ENCODE measurements around the gene KDM2B.

Gene KDM2B

DNA sequence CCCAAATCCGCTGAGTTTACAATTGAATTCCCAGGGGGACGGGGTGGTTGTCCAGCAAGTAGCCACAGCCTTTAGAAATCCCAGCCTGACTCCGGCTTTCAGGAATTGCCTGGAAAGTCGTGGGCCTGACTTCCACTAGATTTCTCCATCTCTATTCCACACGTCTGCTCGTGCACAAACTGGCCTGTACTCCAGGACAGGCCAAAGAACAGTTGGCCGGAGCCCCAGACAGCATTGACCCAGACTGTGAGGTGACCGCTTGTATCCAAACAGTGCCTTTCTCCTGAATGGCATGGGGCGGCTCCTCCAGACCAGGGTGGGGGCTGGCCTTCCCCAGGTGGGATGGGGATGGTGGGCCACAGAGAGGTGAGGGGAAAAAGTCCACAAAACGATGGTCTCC lies 62.2 kb downstream of the KDM2B start:
- no peak for DNase-seq (ENCODE audit: low spot score)
- Histone ChIP-seq H3K27ac (no peak overlapping the region), H3K4me3 (no peak overlapping the region)
- TF ChIP-seq, protein P1, sequence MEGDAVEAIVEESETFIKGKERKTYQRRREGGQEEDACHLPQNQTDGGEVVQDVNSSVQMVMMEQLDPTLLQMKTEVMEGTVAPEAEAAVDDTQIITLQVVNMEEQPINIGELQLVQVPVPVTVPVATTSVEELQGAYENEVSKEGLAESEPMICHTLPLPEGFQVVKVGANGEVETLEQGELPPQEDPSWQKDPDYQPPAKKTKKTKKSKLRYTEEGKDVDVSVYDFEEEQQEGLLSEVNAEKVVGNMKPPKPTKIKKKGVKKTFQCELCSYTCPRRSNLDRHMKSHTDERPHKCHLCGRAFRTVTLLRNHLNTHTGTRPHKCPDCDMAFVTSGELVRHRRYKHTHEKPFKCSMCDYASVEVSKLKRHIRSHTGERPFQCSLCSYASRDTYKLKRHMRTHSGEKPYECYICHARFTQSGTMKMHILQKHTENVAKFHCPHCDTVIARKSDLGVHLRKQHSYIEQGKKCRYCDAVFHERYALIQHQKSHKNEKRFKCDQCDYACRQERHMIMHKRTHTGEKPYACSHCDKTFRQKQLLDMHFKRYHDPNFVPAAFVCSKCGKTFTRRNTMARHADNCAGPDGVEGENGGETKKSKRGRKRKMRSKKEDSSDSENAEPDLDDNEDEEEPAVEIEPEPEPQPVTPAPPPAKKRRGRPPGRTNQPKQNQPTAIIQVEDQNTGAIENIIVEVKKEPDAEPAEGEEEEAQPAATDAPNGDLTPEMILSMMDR (IDR thresholded peaks at IDR 0.05): no peak

DNA sequence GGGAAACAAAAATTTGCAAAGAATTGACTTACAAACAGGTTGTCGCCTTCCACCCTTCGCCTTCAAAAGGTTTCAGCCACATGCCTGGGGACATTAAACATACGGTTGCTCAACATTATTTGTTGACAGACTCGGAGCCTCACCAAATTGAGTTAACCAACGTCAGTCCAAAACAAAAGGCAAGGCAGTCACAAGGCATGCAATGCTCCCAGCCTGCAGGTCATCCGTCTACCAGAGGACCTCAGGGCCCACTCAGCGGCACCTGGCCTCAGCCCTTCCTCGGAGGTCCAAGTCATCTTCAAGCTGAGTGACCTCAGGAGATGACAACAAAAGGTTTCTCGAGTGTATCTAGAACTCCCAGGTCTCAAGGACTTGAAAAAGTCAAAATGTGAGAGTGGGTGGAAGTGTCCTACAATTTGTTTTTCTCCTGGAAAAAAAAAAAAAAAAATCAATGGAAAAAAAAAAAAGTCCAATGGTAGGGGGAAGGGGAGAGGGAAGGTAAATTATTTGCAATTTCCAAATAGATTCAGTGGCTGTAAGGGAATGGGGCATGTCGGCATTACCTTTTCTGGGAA lies 64.3 kb downstream of the KDM2B start:
- DNase-seq (ENCODE audit: low spot score): no peak
- TF ChIP-seq, protein P1 (IDR thresholded peaks at IDR 0.05): no peak
- Histone ChIP-seq H3K4me3 (no peak overlapping the region), H3K27ac (no peak overlapping the region)

GRCh38 chr12:121515615-121516014 lies 65.2 kb downstream of the KDM2B start:
- TF ChIP-seq, protein P1 (IDR thresholded peaks at IDR 0.05): no peak
- Histone ChIP-seq H3K4me3 (no peak overlapping the region), H3K27ac (no peak overlapping the region)
- no peak for DNase-seq (ENCODE audit: low spot score)

DNA sequence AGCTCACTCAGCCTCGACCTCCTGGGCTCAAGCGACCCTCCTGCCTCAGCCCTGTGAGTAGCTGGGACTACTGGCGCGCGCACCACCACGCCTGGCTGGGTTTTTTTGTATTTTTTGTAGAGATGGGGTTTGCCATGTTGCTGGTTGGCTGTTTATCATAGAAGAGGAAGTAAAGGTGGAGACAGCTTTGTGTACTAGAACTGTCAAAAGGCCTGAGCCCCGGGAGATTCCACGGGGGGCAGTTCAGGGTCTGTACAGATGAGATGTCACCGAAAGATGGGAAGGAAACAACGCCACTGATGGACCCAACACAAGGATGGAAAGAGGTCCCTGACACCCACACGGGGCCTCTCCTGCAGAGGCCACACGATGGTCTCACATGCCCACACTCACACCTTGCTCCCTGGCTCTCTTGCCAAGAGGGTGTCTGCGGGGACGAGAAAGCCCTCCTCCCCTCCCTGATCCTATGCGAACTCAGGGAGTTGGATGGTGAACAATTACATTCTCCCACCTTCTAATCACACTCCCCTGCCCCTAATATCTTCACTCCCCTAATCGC lies 66.6 kb downstream of the KDM2B start:
- TF ChIP-seq, protein P1 (IDR thresholded peaks at IDR 0.05): no peak
- no peak for DNase-seq (ENCODE audit: low spot score)
- Histone ChIP-seq H3K4me3 (no peak overlapping the region), H3K27ac (no peak overlapping the region)

DNA sequence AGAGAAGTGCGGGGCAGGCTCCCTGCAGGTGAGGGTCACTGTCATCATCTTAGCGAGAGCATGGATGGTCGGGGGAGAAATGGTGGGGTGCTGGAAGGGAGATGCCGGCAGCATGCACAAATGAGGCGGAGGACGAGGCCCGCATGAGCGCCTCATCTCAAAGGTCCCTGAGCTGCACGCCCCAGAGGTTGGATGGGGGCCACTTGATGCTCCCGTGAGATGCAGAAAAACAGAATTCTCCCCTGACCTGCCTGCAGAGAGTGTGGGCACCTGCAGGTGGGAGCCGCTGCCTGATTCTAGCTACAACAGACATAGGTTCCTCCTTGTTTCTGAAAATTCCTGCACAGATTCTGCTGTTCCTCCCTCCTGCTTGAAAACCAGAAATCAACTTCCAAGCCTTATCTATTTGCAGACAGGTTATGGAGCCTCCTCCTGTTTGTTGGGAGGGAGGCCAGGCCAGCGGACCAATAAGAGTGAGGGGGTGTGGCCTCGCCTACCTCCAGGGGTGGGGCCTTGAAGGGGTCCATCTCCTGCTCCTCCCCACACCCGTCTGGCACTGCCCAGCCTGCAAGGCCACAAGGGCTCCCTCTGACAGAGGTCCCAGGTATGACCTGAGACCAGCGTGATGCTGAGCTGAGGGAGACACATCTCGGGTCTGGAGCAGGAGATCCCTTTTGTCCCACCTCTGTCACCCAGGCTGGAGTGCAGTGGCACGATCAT lies 67.2 kb downstream of the KDM2B start:
- Histone ChIP-seq H3K4me3 (no peak overlapping the region), H3K27ac (no peak overlapping the region)
- no peak for DNase-seq (ENCODE audit: low spot score)
- TF ChIP-seq, protein P1 (IDR thresholded peaks at IDR 0.05): no peak

- DNase-seq (ENCODE audit: low spot score): no peak
- Histone ChIP-seq H3K27ac (no peak overlapping the region), H3K4me3 (no peak overlapping the region)
- TF ChIP-seq, protein P1 (IDR thresholded peaks at IDR 0.05): no peak
These were observed 68.3 kb downstream of the KDM2B start for GRCh38 chr12:121512561-121512960.

GRCh38 chr12:121511916-121512315 lies 68.9 kb downstream of the KDM2B start:
- DNase-seq (ENCODE audit: low spot score): no peak
- TF ChIP-seq, protein P1 (IDR thresholded peaks at IDR 0.05): no peak
- no peak overlapping the region for H3K27ac ChIP-seq
- H3K4me3 ChIP-seq: no peak overlapping the region
